LNCAP (cell line): ENCODE measurements around the gene EXOSC7.

Experiments used
- CTCF ChIP-seq: fragments of 450-650 bp; IDR thresholded peaks from 2 replicates; pipeline ENCODE4 v1.5.1; 2017; ENCODE audit warnings: mild to moderate bottlenecking

EXOSC7 gene

GRCh38 chr3:44932986-44933944 is 42.8 kb upstream of the EXOSC7 start:
- TF ChIP-seq CTCF, result no peak

- TF ChIP-seq CTCF, result no peak
Measured at GRCh38 chr3:44939581-44940036, 36.4 kb upstream of the EXOSC7 start.

- TF ChIP-seq CTCF, result no peak
Measured at GRCh38 chr3:44942202-44942921, 33.7 kb upstream of the EXOSC7 start.

- TF ChIP-seq CTCF, result no peak
Measured at GRCh38 chr3:44948239-44948638, 27.8 kb upstream of the EXOSC7 start.

- TF ChIP-seq CTCF, result no peak
Measured at GRCh38 chr3:44950275-44950734, 25.7 kb upstream of the EXOSC7 start.

GRCh38 chr3:44952689-44953088 is 23.4 kb upstream of the EXOSC7 start:
- no peak for TF ChIP-seq CTCF

- TF ChIP-seq CTCF, result no peak
Measured at GRCh38 chr3:44954304-44954703, 21.7 kb upstream of the EXOSC7 start.
